Smooth muscle cell (in vitro differentiated cells): ENCODE results near the gene SLC35A1. TPM values are rescaled to one million over a fixed set of nuclear protein-coding genes. Genes with fewer than 3 reads are reported as not detected.

Experiments
- DNase-seq: peaks from one replicate; lab custom pipeline; 2025; ENCODE audit not compliant: unreplicated experiment; lab: John Stamatoyannopoulos, UW
- H2AFZ ChIP-seq: fragments of 200-600 bp; sonication (generic); 2 replicates; pipeline ENCODE4 v1.6.0; 2016; ENCODE audit warnings: antibody characterized with exemption, low read depth, mild to moderate bottlenecking
- H3F3A ChIP-seq: fragments of 200-600 bp; sonication (generic); 2 replicates; pipeline ENCODE4 v1.6.0; 2017; ENCODE audit warnings: antibody characterized with exemption, low read depth
- H3K27ac ChIP-seq: fragments of 200-600 bp; sonication (generic); 2 replicates; pipeline ENCODE4 v1.5.1; 2016; ENCODE audit warnings: low read depth, mild to moderate bottlenecking
- H3K27me3 ChIP-seq: fragments of 200-600 bp; sonication (generic); 2 replicates; pipeline ENCODE4 v1.6.1; 2016; ENCODE audit warnings: low read depth, mild to moderate bottlenecking
- H3K36me3 ChIP-seq: fragments of 200-600 bp; sonication (generic); 2 replicates; pipeline ENCODE4 v1.5.1; 2016; ENCODE audit warnings: low read depth
- H3K4me1 ChIP-seq: fragments of 200-600 bp; sonication (generic); 2 replicates; pipeline ENCODE4 v1.5.1; 2016; ENCODE audit warnings: low read depth
- H3K4me2 ChIP-seq: fragments of 200-600 bp; sonication (generic); 2 replicates; pipeline ENCODE4 v1.6.0; 2016; ENCODE audit warnings: mild to moderate bottlenecking
- H3K4me3 ChIP-seq: fragments of 200-600 bp; sonication (generic); 2 replicates; pipeline ENCODE4 v1.5.1; 2016; ENCODE audit warnings: mild to moderate bottlenecking
- H3K79me2 ChIP-seq: fragments of 200-600 bp; sonication (generic); 2 replicates; pipeline ENCODE4 v1.6.0; 2016; ENCODE audit warnings: low read depth, mild to moderate bottlenecking
- H3K9ac ChIP-seq: fragments of 200-600 bp; sonication (generic); 2 replicates; pipeline ENCODE4 v1.6.0; 2016; ENCODE audit warnings: low read depth
- H3K9me3 ChIP-seq: fragments of 200-600 bp; sonication (generic); replicated peaks from 2 replicates; pipeline ENCODE4 v1.5.1; 2016; ENCODE audit warnings: low read depth
- H4K20me1 ChIP-seq: fragments of 200-600 bp; sonication (generic); 2 replicates; pipeline ENCODE4 v1.6.0; 2016; ENCODE audit warnings: low read depth
- CTCF ChIP-seq: fragments of 200-600 bp; sonication (generic); IDR thresholded peaks from 2 replicates; pipeline ENCODE4 v1.5.1; 2017; ENCODE audit warnings: borderline replicate concordance, mild to moderate bottlenecking, antibody characterized with exemption; ENCODE audit not compliant: insufficient read depth, poor library complexity, severe bottlenecking
- WGBS: methylation state at CpG from one replicate; pipeline ENCODE4 v1.1.7; 2016; ENCODE audit warnings: low lambda C conversion rate; 5-methylcytosine and 5-hydroxymethylcytosine counted together
- polyA plus RNA-seq: library from polyadenylated mRNA; unstranded; fragments of >200 nt; fragmentation: Nextera tagmentation; extraction: Ambion mirVana; gene quantifications from 2 replicates; pipeline ENCODE4 v1.2.1, GENCODE V29; 2016
- total RNA-seq: library from RNA; depleted of rRNA; stranded (reverse); fragments of >200 nt; gene quantifications from 2 replicates; pipeline ENCODE4 v1.2.3, GENCODE V29; 2014

The SLC35A1 gene
- total and polyA plus RNA-seq, 2 experiments from 2014 or later: 19.9 to 23.9 TPM

- Histone ChIP-seq H2AFZ (no peak overlapping the region), H3K36me3 (peaks cover 31% of the 10 kb centered on the region), H3K27me3 (no peaks in the 10 kb centered on the region), H3K4me3 (no peak overlapping the region), H3K79me2 (no peaks in the 10 kb centered on the region), H4K20me1 (peaks cover 29% of the 10 kb centered on the region), H3K27ac (no peak overlapping the region), H3K9ac (no peak overlapping the region), H3K9me3 (no peaks in the 10 kb centered on the region), H3F3A (peaks cover 4% of the 10 kb centered on the region), H3K4me2 (no peak overlapping the region), H3K4me1 (no peaks in the 10 kb centered on the region)
- TF ChIP-seq CTCF: no peak
- no peak for DNase-seq
- 100% methylated on average over 1 of the region's 1 CpG for WGBS
Measured at GRCh38 chr6:87529221-87529620, 56.4 kb downstream of the SLC35A1 start.

- H3K36me3 ChIP-seq: peaks cover 15% of the 10 kb centered on the region
- no peaks in the 10 kb centered on the region for H3K27me3 ChIP-seq
- no peak for DNase-seq
- no peak for TF ChIP-seq CTCF
- no peaks in the 10 kb centered on the region for H3K4me1 ChIP-seq
- H3F3A ChIP-seq: peaks cover 4% of the 10 kb centered on the region
- no peaks in the 10 kb centered on the region for H3K9me3 ChIP-seq
- no peak overlapping the region for H2AFZ ChIP-seq
- H4K20me1 ChIP-seq: peaks cover 15% of the 10 kb centered on the region
- H3K79me2 ChIP-seq: no peaks in the 10 kb centered on the region
- no peak overlapping the region for H3K9ac ChIP-seq
- H3K27ac ChIP-seq: no peak overlapping the region
- H3K4me3 ChIP-seq: no peak overlapping the region
- no peak overlapping the region for H3K4me2 ChIP-seq
- WGBS: 95% methylated on average over 2 of the region's 2 CpGs
Measured at GRCh38 chr6:87534377-87535047, 61.7 kb downstream of the SLC35A1 start.

- no peak overlapping the region for H3K9ac ChIP-seq
- H3K9me3 ChIP-seq: no peaks in the 10 kb centered on the region
- peaks cover 12% of the 10 kb centered on the region for H4K20me1 ChIP-seq
- no peak overlapping the region for H2AFZ ChIP-seq
- no peaks in the 10 kb centered on the region for H3K4me1 ChIP-seq
- H3F3A ChIP-seq: no peaks in the 10 kb centered on the region
- no peak overlapping the region for H3K4me2 ChIP-seq
- no peak for DNase-seq
- WGBS: 100% methylated on average over 1 of the region's 1 CpG
- TF ChIP-seq CTCF: no peak
- no peak overlapping the region for H3K27ac ChIP-seq
- H3K4me3 ChIP-seq: no peak overlapping the region
- H3K79me2 ChIP-seq: no peaks in the 10 kb centered on the region
- H3K36me3 ChIP-seq: peaks cover 9% of the 10 kb centered on the region
- no peaks in the 10 kb centered on the region for H3K27me3 ChIP-seq
Measured at GRCh38 chr6:87538510-87539260, 65.9 kb downstream of the SLC35A1 start.
